Endodermal cell (in vitro differentiated cells): Measurements from ENCODE around the gene AMDHD2. TPM values are rescaled to one million over a fixed set of nuclear protein-coding genes. Genes with fewer than 3 reads are reported as not detected.
"Not testable (repeated sequence)": the region's sequence is repeated elsewhere in the genome, so short reads cannot be mapped to it uniquely, and the experiment has no call there.

ENCODE experiments used
- DNase-seq: peaks from one replicate; pipeline ENCODE4 v3.0.0-alpha.2; 2017
- H3K27ac ChIP-seq: 2 replicates; pipeline ENCODE4 v1.5.1; 2013; ENCODE audit warnings: mild to moderate bottlenecking, low read depth, low read length, moderate library complexity
- H3K27me3 ChIP-seq: 2 replicates; pipeline ENCODE4 v1.6.1; 2013; ENCODE audit warnings: mild to moderate bottlenecking, low read length, moderate library complexity; ENCODE audit not compliant: insufficient read depth, control insufficient read depth, poor library complexity, severe bottlenecking
- H3K36me3 ChIP-seq: 2 replicates; pipeline ENCODE4 v1.7.0; 2013; ENCODE audit warnings: mild to moderate bottlenecking, low read length, moderate library complexity; ENCODE audit not compliant: control insufficient read depth, insufficient read depth
- H3K4me1 ChIP-seq: one replicate; pipeline ENCODE4 v1.7.0; 2013; ENCODE audit warnings: low read length; ENCODE audit not compliant: control insufficient read depth, insufficient read depth
- H3K4me3 ChIP-seq: 2 replicates; pipeline ENCODE4 v1.5.1; 2013; ENCODE audit warnings: mild to moderate bottlenecking, low read length, moderate library complexity
- H3K9ac ChIP-seq: 2 replicates; pipeline ENCODE4 v1.6.1; 2013; ENCODE audit warnings: mild to moderate bottlenecking, low read length, moderate library complexity; ENCODE audit not compliant: poor library complexity, severe bottlenecking; ENCODE audit errors: extremely low read depth
- H3K9me3 ChIP-seq: 2 replicates; pipeline ENCODE4 v1.6.1; 2013; ENCODE audit warnings: mild to moderate bottlenecking, low read length, moderate library complexity; ENCODE audit not compliant: control insufficient read depth
- H3K27ac Mint-ChIP-seq: 2 replicates; pipeline ENCODE4 v1.8.0; 2020; ENCODE audit warnings: mixed read lengths
- H3K27me3 Mint-ChIP-seq: 2 replicates; pipeline ENCODE4 v1.8.0; 2021; ENCODE audit warnings: mild to moderate bottlenecking, mixed read lengths; ENCODE audit not compliant: insufficient read depth
- H3K36me3 Mint-ChIP-seq: 2 replicates; pipeline ENCODE4 v1.8.0; 2020; ENCODE audit warnings: low read depth, mixed read lengths
- H3K4me1 Mint-ChIP-seq: 2 replicates; pipeline ENCODE4 v1.8.0; 2020; ENCODE audit warnings: mixed read lengths
- H3K4me3 Mint-ChIP-seq: 2 replicates; pipeline ENCODE4 v1.8.0; 2020; ENCODE audit warnings: mild to moderate bottlenecking, moderate library complexity, mixed read lengths
- H3K9me3 Mint-ChIP-seq: 2 replicates; pipeline ENCODE4 v1.8.0; 2020; ENCODE audit warnings: mild to moderate bottlenecking, mixed read lengths
- WGBS, 2 experiments: methylation state at CpG; one replicate each; pipeline versions ENCODE4 v1.1.5 to v1.1.7; 2013; ENCODE audit warnings: missing lambda C conversion rate in 2 of 2, mixed read lengths in 1 of 2; ENCODE audit not compliant: insufficient coverage in 1 of 2, insufficient read length in 1 of 2; 5-methylcytosine and 5-hydroxymethylcytosine counted together
- total RNA-seq, 2 donors: library from RNA; stranded (reverse); fragmentation: NEBNext Ultra II Directional in 1 of 2; extraction: Animal tissue kit (Norgen Biotek cat#: 25700) in 1 of 2; gene quantifications; 2 replicates in 1 of 2; 3 replicates in 1 of 2; pipeline ENCODE4 v1.2.1, GENCODE V29; 2021
- TF ChIP-seq, protein P1 (sequence below): fragments of 200-600 bp; sonication (generic); conservative IDR thresholded peaks from 2 replicates; pipeline ENCODE4 v1.5.0; 2021; ENCODE audit warnings: antibody characterized with exemption, mild to moderate bottlenecking

Gene AMDHD2
- total RNA-seq, 2 donors from 2014 or later: 74.6 to 82.2 TPM

DNA sequence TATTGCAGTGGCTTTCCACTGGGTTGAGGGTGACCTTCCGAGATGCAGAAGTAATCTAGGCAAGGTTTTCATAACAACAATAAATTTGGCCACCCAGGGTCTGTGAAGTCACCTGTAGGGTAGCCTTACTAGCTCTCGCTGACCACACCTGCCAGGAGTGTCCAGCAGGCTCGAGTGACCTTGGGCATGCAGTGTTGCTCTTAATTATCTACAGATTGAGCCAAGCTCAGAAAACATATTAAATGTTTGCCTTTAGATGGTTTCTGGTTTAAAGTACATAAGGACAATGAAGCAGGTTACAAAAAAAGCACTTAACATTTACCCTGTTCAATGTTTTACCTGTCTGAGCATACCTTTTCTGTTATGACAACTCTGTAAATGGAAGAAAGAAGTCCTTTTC lies 43.4 kb upstream of the AMDHD2 start:
- H3K9me3 Mint-ChIP-seq: no peaks in the 10 kb centered on the region
- Histone ChIP-seq H3K27me3 (peaks cover 27% of the 10 kb centered on the region), H3K36me3 (no peaks in the 10 kb centered on the region), H3K27ac (no peak overlapping the region), H3K4me1 (peaks cover 3% of the 10 kb centered on the region), H3K4me3 (no peak overlapping the region), H3K9me3 (no peaks in the 10 kb centered on the region), H3K9ac (no peak overlapping the region)
- 90 to 94% methylated on average over 3 of the region's 3 CpGs for WGBS, 2 experiments
- H3K4me3 Mint-ChIP-seq: no peak overlapping the region
- no peak for DNase-seq
- no peak overlapping the region for H3K27ac Mint-ChIP-seq
- peaks cover 30% of the 10 kb centered on the region for H3K27me3 Mint-ChIP-seq
- TF ChIP-seq, protein P1, sequence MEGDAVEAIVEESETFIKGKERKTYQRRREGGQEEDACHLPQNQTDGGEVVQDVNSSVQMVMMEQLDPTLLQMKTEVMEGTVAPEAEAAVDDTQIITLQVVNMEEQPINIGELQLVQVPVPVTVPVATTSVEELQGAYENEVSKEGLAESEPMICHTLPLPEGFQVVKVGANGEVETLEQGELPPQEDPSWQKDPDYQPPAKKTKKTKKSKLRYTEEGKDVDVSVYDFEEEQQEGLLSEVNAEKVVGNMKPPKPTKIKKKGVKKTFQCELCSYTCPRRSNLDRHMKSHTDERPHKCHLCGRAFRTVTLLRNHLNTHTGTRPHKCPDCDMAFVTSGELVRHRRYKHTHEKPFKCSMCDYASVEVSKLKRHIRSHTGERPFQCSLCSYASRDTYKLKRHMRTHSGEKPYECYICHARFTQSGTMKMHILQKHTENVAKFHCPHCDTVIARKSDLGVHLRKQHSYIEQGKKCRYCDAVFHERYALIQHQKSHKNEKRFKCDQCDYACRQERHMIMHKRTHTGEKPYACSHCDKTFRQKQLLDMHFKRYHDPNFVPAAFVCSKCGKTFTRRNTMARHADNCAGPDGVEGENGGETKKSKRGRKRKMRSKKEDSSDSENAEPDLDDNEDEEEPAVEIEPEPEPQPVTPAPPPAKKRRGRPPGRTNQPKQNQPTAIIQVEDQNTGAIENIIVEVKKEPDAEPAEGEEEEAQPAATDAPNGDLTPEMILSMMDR: no peak
- H3K36me3 Mint-ChIP-seq: no peaks in the 10 kb centered on the region
- H3K4me1 Mint-ChIP-seq: peaks cover 2% of the 10 kb centered on the region

DNA sequence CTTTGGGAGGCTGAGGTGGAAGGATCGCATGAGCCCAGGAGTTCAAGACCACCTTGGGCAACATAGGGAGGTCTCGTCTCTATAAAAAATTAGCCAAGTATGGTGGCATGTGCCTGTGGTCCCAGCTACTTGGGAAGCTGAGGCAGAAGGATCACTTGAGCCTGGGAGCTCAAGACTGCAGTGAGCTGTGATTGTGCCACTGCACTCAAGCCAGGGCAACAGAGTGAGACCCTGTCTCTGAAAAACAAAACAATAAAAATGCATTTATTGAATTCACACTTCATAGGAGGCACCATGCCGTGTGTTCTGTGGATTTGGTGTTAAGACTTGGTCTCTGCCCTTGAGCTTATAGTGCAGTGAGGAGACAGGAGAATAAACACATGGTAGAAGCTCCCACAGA lies 42.8 kb upstream of the AMDHD2 start:
- peaks cover 22% of the 10 kb centered on the region for H3K27me3 ChIP-seq
- DNase-seq: no peak
- no peak overlapping the region for H3K9ac ChIP-seq
- H3K4me3 Mint-ChIP-seq: no peak overlapping the region
- H3K9me3 ChIP-seq: no peaks in the 10 kb centered on the region
- WGBS, 2 experiments: 91 to 95% methylated on average over 3 of the region's 3 CpGs
- H3K27ac Mint-ChIP-seq: no peak overlapping the region
- H3K4me1 ChIP-seq: peaks cover 3% of the 10 kb centered on the region
- peaks cover 24% of the 10 kb centered on the region for H3K27me3 Mint-ChIP-seq
- H3K4me3 ChIP-seq: no peak overlapping the region
- no peaks in the 10 kb centered on the region for H3K36me3 Mint-ChIP-seq
- peaks cover 2% of the 10 kb centered on the region for H3K4me1 Mint-ChIP-seq
- no peaks in the 10 kb centered on the region for H3K9me3 Mint-ChIP-seq
- no peaks in the 10 kb centered on the region for H3K36me3 ChIP-seq
- TF ChIP-seq, protein P1: no peak
- H3K27ac ChIP-seq: no peak overlapping the region

DNA sequence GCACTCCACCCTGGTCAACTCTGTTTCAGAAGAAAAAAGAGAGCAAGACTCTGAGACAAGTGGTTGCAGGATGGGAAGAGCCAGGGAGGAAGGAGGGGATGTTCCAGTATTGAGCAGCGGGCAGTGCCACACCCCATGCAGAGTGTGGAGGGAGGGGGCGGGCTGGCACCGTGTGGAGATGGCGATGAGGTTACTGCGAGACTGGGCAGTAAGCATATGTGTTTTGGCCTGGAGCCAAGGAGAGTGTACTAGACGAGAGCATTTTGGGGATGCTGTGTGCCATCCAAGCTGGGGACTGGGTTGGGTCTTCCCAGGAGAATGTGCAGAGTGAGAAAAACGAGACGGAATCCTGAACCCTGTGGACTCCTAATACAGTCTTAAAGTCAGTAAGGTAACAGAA lies 41.9 kb upstream of the AMDHD2 start:
- Mint-ChIP-seq H3K27me3 (peaks cover 14% of the 10 kb centered on the region), H3K4me3 (no peak overlapping the region), H3K27ac (no peak overlapping the region), H3K4me1 (peaks cover 1% of the 10 kb centered on the region), H3K9me3 (no peaks in the 10 kb centered on the region), H3K36me3 (no peaks in the 10 kb centered on the region)
- Histone ChIP-seq H3K27me3 (peaks cover 12% of the 10 kb centered on the region), H3K9ac (no peak overlapping the region), H3K9me3 (no peaks in the 10 kb centered on the region), H3K27ac (no peak overlapping the region), H3K4me3 (no peak overlapping the region), H3K4me1 (peaks cover 3% of the 10 kb centered on the region), H3K36me3 (no peaks in the 10 kb centered on the region)
- TF ChIP-seq, protein P1: no peak
- WGBS, 2 experiments: 92 to 93% methylated on average over 5 to 8 of the region's 8 CpGs
- no peak for DNase-seq

DNA sequence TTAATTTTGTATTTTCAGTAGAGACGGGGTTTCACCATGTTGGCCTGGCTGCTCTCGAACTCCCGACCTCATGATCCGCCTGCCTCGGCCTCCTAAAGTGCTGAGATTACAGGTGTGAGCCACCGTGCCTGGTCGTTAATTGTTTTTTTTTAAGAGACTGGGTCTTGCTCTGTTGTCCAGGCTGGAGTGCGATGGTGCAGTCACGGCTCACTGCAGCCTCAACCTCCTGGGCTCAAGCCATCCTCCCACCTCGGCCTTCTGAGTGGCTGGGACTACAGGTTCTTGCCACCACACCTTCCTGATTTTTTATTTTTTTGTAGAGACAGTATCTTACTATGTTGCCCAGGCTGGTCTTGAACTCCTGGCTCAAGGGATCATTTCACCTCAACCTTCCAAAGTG lies 40.2 kb upstream of the AMDHD2 start:
- not testable (repeated sequence) for DNase-seq, H3K27ac ChIP-seq, H3K4me1 ChIP-seq, H3K4me3 Mint-ChIP-seq, H3K36me3 Mint-ChIP-seq, H3K4me1 Mint-ChIP-seq, H3K9ac ChIP-seq, H3K9me3 Mint-ChIP-seq, H3K27ac Mint-ChIP-seq, H3K9me3 ChIP-seq, H3K36me3 ChIP-seq, H3K4me3 ChIP-seq
- WGBS, 2 experiments: 91 to 95% methylated on average over 10 of the region's 10 CpGs
- H3K27me3 Mint-ChIP-seq: peaks cover 12% of the 10 kb centered on the region
- H3K27me3 ChIP-seq: peaks cover 12% of the 10 kb centered on the region
